ENCODE measurements around the gene LRRC45.
A peak's percentile ranks its signal among the peaks of the same experiment; 100 is the strongest.

LRRC45 gene

GRCh38 chr17:82053556-82054263 lies 30.6 kb downstream of the LRRC45 start:
- DNase-seq = no peak

DNA sequence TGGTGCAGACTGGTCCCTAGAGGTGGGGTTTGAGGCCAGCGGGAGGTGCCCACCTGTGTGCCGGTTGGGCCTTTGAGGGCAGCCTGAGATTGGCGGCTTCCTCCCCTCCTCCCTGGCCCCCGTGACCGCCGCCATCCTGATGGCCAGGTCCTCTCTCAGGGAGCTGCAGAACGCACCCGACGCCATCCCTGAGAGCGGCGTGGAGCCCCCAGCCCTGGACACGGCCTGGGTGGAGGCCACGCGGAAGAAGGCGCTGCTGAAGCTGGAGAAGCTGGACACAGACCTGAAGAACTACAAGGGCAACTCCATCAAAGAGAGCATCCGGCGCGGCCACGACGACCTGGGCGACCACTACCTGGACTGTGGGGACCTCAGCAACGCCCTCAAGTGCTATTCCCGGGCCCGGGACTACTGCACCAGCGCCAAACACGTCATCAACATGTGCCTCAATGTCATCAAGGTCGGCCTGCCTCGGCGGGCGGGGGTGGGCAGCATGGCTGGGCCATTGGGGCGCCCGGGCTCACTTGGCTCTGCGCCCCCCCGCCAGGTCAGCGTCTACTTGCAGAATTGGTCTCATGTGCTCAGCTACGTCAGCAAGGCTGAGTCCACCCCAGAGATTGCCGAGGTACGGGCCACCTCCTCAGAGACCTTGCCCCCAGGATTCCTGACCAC lies 31.4 kb downstream of the LRRC45 start:
- peak; percentile 8 for DNase-seq

DNA sequence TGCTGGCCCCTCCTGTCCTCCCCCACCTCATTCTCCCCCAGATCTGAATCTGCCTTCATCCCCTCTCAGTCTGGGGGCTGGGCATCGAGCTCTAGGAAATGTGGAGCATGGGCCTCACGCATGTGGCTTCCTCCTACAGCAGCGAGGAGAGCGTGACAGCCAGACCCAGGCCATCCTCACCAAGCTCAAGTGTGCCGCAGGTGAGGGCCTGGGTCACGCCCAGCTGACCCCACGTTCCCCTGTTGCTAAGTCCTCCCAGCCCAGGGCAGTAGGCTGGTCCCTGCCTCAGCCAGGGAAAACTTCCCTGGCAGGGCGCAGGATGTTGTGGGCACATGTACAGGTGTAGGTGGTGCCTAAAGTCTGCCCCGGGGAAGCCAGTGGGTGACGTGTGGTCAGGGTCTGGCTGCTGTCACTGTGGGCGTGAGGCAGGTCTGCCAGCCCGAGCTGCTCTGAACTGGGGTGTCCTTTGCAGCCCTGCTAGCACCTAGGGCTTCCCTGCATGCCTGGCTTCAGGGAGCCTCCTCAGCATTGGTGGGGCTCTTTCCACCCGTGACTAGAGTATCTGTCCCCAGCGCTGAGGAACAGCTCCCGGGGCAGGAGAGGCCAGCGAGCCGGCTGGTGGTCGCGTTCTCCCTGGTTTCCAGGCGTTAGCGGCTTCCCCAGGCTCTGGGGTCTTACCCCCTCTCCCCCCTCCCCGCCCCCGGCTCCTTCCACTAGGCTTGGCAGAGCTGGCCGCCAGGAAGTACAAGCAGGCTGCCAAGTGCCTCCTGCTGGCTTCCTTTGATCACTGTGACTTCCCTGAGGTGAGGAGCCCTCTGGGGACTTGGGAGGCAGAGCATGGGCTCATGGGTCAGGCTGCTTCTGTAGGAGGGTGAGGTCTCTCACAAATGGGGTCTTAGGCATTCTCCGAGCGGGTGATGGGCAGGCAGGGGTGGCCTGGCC lies 32.2 kb downstream of the LRRC45 start:
- DNase-seq = peak; percentile 4

GRCh38 chr17:82055965-82056728 lies 33.0 kb downstream of the LRRC45 start:
- peak; percentile 4 for DNase-seq

GRCh38 chr17:82056729-82057621 lies 33.9 kb downstream of the LRRC45 start:
- peak; percentile 7 for DNase-seq

DNA sequence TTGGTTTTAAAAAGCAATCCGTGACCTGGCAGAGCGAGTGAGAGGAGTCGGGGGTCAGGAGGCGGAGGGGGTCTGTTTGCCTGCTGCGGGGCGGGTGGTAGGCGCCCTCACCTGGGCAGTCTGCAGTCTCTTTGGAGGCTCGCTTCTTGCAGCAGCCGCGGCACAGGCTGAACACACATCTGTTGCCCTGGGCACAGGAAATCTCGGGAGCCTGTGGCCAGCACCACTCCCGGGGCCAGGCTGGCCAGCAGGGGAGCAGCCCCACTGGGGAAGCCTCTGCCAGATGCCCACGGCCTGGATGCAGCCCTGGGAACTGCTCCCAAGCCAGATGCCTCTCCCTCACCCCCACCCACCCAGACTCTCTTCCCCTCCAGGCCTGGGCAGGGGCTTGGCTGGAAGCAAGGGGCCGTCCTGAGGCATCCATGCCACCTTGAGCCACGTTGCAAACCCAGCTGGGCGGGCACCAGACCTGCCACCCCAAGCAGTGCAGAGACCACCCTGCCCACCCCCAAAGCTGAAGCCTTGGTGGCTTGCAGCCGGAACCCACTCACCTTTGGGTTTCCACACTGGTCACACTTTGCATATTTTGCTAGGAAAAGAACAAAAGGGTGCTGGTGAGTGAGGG lies 35.2 kb downstream of the LRRC45 start:
- DNase-seq = peak; percentile 4

DNA sequence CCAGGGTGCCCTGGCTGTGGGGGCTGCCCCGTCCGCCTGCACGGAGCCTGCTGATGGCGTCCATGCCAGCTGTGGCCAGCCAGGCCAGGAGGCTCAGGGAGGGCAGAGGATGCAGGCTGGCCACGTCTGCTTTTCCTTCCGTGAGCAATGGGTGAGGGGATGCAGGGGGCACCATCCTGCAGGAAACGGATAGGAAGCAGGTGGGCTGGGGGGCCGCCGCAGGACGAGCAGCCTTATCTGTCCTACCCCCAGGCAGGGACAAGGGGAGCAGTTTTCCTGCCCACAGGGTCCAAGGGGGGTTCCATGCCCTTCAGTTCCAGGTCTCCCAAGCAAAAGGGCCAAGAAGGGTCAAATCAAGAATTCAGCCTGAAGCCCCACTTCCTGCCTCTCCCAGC lies 35.7 kb downstream of the LRRC45 start:
- DNase-seq = peak; percentile 2

DNA sequence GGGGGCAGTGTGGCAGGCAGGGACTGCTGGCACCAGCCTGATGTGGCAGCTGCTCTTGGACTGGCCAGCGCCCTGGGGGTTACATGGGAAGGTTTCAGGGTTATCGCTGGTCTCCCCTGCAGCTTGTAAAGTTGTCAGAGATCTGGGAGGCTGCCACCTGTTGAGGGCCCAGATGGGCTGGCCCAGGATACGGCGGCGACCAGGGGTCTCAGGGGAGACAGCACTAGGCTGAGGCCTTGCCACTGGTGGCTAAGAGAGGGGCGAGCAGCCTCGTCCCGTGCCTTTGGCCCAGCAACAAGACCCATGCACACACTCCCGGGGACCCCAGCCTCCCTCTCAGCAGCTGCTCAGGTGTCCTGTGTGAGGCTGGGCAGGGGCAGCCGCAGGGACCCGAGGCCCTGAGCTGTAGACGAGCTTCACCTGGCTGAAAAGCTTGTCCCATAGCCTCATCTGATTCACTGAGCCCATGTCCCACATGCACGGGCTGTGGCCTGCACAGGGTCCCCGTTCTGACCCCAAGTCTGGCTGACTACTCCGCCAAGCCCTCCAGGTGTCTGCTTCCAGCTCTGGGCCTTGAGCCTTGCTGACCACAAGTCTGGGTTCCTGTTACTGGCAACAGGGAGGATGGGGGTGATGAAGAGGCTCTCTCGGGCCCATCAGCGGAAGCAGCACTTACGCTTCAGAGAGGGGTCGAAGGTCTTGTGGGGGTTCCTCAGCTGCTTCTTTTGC lies 36.3 kb downstream of the LRRC45 start:
- peak; percentile 4 for DNase-seq

DNA sequence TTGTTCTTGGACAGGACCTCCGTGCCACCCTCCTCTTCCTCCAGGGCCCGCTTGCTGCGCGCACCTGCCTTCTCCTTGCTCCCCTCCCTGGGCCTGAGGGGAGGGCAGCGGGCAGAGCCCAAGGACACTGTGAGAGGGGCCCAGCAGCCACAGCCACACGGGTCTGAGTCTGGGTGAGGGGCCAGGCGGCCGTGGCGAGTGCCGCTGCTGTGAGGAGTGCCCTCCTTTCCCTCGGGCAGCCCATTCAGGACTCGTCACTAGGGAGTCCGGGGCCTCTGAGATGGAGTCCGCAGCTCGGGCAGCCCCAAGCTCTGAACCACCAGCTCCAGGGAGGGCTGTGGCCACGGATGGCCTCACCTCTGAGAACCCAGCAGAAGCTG lies 36.9 kb downstream of the LRRC45 start:
- DNase-seq = no peak

- peak; percentile 2 for DNase-seq
Observed at GRCh38 chr17:82060614-82061013, 37.5 kb downstream of the LRRC45 start.

- DNase-seq = no peak
Observed at GRCh38 chr17:82061047-82061925, 38.2 kb downstream of the LRRC45 start.

DNA sequence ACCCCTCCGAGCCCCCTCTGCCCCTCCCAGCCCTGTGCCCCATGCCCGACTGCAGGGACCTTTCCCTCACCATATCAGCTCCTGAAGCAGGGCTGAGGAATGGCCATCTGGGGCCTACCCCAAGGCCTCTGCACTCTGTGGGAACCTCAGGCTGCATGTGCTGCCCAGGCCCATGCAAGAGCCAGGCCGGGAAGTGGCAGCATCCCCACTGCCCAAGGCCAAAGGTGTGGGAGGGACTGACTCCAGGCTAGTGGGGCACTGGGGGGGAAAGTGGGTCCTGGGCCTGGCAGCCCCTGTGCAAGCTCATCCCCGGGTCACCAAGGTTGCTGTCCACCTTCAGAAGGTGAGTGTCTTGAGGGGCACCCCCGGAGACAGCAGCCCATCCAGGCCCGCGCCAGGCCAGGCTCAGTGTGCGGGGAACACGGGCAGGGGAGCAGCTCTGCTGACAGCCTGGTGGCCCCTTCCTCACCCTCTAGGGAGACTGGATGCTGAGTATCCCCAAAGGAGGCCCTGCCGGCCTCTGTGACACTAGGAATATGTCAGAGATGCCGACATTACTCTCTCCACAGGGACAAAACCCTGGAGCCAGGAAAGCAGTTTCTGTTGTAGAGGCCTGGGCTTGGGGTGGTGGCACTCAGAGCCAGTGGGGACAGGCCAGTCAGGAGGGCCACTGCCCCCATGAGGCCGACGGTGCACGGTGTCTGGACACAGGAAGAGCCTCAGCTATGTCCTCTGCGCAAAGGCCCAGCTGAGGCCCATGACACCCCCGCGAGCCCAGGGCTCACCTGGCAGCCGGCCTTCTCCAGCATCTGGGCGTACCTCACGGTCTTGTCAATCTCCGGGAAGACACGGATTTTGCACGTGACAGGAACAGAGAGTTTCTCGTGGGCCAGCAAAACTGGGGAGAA lies 39.2 kb downstream of the LRRC45 start:
- DNase-seq = peak; percentile 3

DNA sequence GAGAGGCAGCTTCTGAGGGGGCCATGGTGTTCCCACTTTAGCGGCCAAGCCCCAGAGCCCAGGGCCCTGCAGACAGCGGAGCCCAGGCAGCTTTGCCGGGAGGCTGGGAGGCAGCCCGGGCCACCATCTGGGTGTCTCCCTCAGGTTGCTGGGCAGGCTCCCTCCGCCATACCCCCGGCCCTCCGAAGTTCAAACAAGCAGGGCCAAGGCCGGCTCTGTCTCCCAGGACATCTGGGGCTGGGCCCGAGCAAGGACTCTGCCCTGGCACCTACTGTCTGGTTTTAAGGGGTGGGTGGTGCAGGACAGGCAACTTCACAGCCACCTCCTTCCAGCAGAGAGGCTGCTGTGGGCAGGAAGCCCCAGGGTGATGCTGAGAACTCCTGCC lies 39.9 kb downstream of the LRRC45 start:
- no peak for DNase-seq

DNA sequence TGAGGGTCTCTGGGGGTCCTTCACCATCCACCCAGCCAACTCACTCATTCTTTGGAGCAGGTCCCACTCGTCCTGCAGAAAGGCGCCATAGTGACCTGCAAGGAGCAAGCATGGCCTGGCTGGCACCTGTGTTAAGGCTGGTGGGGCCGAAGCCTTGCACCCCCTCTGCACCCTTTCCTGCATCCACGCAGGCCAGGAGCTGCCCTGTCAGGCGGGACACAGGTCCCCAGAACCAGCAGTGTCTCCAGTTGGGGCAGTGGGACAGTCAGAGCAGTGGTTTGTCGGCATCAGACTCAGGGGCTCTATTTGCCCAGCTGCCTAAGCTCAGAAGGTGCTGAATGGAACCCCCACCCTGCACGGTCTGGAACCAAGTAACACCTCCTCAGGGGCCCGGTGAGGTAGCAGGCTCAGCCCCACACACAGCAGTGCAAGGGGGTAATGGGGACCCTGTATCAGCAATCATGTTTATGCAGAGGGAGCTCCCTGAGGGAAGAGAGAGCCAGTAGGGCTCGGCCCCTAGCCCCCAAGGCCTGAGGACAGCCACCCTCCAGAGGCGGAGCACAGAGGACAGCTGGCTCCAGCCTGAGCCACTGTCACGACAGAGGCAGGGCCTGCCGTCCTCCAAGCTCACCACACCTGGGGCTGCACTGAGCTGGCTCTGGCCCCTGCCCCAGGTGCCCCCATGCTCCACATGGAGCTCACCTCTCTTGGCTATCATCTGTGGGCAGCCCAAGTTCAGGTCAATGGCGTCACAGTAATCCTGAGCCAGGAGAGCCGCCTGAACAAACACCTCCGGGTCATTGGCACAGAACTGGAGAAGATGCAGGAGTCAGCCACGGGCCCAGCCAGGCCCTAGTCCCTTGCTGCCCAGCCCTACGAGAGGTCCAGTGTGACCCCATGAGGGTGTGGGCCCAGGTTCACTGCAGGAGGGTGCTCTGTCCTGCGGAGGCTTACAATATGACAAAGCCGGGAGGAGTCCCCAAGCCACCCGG lies 40.6 kb downstream of the LRRC45 start:
- no peak for DNase-seq

DNA sequence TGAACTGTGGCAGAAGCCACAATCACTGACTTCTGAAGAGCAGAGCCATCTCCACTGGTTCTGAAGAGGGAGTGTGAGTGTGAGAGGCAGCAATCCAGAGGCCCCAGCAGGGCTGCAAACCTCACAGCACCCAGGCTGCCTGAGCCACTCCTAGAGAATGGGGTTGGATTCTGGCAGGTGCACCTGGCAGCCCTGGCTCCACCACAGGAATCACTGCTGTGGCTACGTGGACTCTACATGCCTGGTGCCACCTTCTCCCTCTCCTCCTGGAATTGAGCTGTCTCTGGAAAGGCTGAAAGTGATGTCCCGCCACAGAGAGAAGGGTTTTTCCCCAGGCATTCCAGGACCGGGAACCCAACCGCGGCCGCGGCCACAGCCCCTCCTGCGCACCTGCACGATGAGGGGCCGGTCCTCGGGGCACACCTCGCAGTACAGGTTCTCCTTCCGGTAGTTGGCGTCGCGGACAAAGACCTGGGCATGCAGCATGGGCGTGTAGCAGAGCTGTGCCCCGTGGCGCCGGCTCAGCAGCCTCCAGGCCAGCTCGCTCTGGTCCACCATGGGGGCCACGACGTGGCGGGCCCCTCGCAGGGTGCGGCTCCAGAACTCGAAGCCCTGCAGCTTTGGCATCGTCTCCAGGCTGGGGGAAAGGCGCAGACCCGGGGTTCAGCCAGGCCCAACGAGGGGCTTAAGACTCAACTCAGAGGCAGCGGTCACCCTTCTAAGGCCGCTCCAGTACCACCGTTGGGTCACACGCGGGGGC lies 41.5 kb downstream of the LRRC45 start:
- peak; percentile 8 for DNase-seq

GRCh38 chr17:82065193-82065637 lies 42.1 kb downstream of the LRRC45 start:
- peak; percentile 43 for DNase-seq

Data from stimulated activated CD4-positive, alpha-beta T cell treated with anti-CD3 and anti-CD28 coated beads, Interleukin-15, amount 100 ng/mL, for 24 hours (primary cell).